B cell (primary cell): ENCODE data around the gene TRAPPC11. TPM values are rescaled to one million over a fixed set of nuclear protein-coding genes. Genes with fewer than 3 reads are reported as not detected.

Experiments
- ATAC-seq: fragments of 200-7000 bp; cut with Tn5 transposase; one replicate; pipeline ENCODE4 v1.10.0; 2021; ENCODE audit warnings: low read depth, mild to moderate bottlenecking, moderate number of reproducible peaks, moderate library complexity
- CTCF ChIA-PET: fragments of 350-600 bp; sonication (Branson Sonifier 250); formaldehyde crosslinking; loops from one replicate; lab custom pipeline; 2021; ENCODE audit warnings: antibody characterized with exemption, inconsistent platforms; lab: Charles Lee
- POLR2A ChIA-PET: fragments of 350-600 bp; sonication (Branson Sonifier 250); formaldehyde crosslinking; loops from one replicate; lab custom pipeline; 2021; ENCODE audit warnings: antibody characterized with exemption; lab: Charles Lee
- DNase-seq: peaks from one replicate; pipeline ENCODE4 v3.0.0; 2013
- H2AFZ ChIP-seq: 2 replicates; pipeline ENCODE4 v1.6.1; 2012; ENCODE audit warnings: mild to moderate bottlenecking, low read depth, low read length; ENCODE audit not compliant: insufficient read depth, poor library complexity, severe bottlenecking
- H3K27ac ChIP-seq, 2 donors: 1 replicate in 1 of 2; 2 replicates in 1 of 2; pipeline ENCODE4 v1.5.1; 2012 to 2013; ENCODE audit warnings: low read length in 2 of 2, mild to moderate bottlenecking in 2 of 2, moderate library complexity in 1 of 2
- H3K27me3 ChIP-seq, 4 experiments: fragments of 200-600 bp in 1 of 4; sonication (generic) in 1 of 4; replicated peaks in 1 of 4; 1 replicate in 2 of 4; 2 replicates in 2 of 4; pipeline versions ENCODE4 v1.6.1 to v1.7.0; 2013 to 2016; ENCODE audit warnings: low read length in 3 of 4, mild to moderate bottlenecking in 2 of 4, mixed read lengths in 1 of 4, moderate library complexity in 1 of 4; ENCODE audit not compliant: insufficient read depth in 4 of 4, control insufficient read depth in 3 of 4; ENCODE audit errors: control extremely low read depth in 1 of 4
- H3K36me3 ChIP-seq, 2 experiments: replicated peaks in 1 of 2; 1 replicate in 1 of 2; 2 replicates in 1 of 2; pipeline versions ENCODE4 v1.6.1 to v1.7.1; 2013; ENCODE audit warnings: low read length in 1 of 2; ENCODE audit not compliant: insufficient read depth in 2 of 2, control insufficient read depth in 1 of 2; ENCODE audit errors: control extremely low read depth in 1 of 2, extremely low read depth in 1 of 2
- H3K4me1 ChIP-seq, 2 donors: fragments of 200-600 bp in 1 of 2; sonication (generic) in 1 of 2; 1 replicate in 1 of 2; 2 replicates in 1 of 2; pipeline versions ENCODE4 v1.5.1 to v1.6.1; 2013 to 2017; ENCODE audit warnings: low read length in 2 of 2; ENCODE audit not compliant: control insufficient read depth in 2 of 2, insufficient read depth in 2 of 2
- H3K4me2 ChIP-seq: replicated peaks from 2 replicates; pipeline ENCODE3; 2012; ENCODE audit warnings: mild to moderate bottlenecking, low read depth, low read length; ENCODE audit not compliant: poor library complexity, severe bottlenecking
- H3K4me3 ChIP-seq, 5 experiments: fragments of 200-600 bp in 1 of 5; sonication (generic) in 1 of 5; 1 replicate in 3 of 5; 2 replicates in 2 of 5; pipeline versions ENCODE4 v1.5.1 to v1.7.0; 2011 to 2016; ENCODE audit warnings: low read length in 4 of 5, mild to moderate bottlenecking in 4 of 5, low read depth in 2 of 5, control low read depth in 1 of 5, moderate library complexity in 1 of 5; ENCODE audit not compliant: insufficient read depth in 1 of 5; ENCODE audit errors: control extremely low read depth in 1 of 5, extremely low read depth in 1 of 5
- H3K79me2 ChIP-seq: fragments of 200-600 bp; sonication (generic); one replicate; pipeline ENCODE4 v1.6.0; 2016; ENCODE audit warnings: low read length; ENCODE audit not compliant: control insufficient read depth, insufficient read depth
- H3K9ac ChIP-seq: fragments of 200-600 bp; sonication (generic); 2 replicates; pipeline ENCODE4 v1.6.1; 2017; ENCODE audit warnings: mild to moderate bottlenecking, low read length, moderate library complexity
- H3K9me3 ChIP-seq, 3 donors: one replicate each; pipeline versions ENCODE4 v1.6.1 to v1.7.1; 2013; ENCODE audit warnings: low read length in 2 of 3; ENCODE audit not compliant: control insufficient read depth in 2 of 3, insufficient read depth in 1 of 3; ENCODE audit errors: control extremely low read depth in 1 of 3
- H4K20me1 ChIP-seq: 2 replicates; pipeline ENCODE4 v1.6.0; 2012; ENCODE audit warnings: mild to moderate bottlenecking, low read length; ENCODE audit not compliant: insufficient read depth, control insufficient read depth, poor library complexity, severe bottlenecking
- H3K27ac Mint-ChIP-seq: one replicate; pipeline ENCODE4 v1.8.0; 2021; ENCODE audit warnings: mixed read lengths
- H3K27me3 Mint-ChIP-seq: one replicate; pipeline ENCODE4 v1.8.0; 2021; ENCODE audit warnings: mixed read lengths
- H3K4me1 Mint-ChIP-seq: one replicate; pipeline ENCODE4 v1.8.0; 2021; ENCODE audit warnings: mixed read lengths
- H3K4me3 Mint-ChIP-seq: one replicate; pipeline ENCODE4 v1.8.0; 2021; ENCODE audit warnings: mixed read lengths
- H3K9me3 Mint-ChIP-seq: one replicate; pipeline ENCODE4 v1.8.0; 2022; ENCODE audit warnings: mixed read lengths; ENCODE audit not compliant: insufficient read depth
- EZH2 ChIP-seq: IDR thresholded peaks from 2 replicates; pipeline ENCODE4 v1.6.1; 2012; ENCODE audit warnings: borderline replicate concordance, low read depth, mild to moderate bottlenecking, moderate library complexity, low read length; ENCODE audit not compliant: insufficient read depth, poor library complexity, severe bottlenecking
- WGBS: methylation state at CpG from one replicate; pipeline ENCODE4 v1.1.5; 2013; ENCODE audit warnings: missing lambda C conversion rate; ENCODE audit not compliant: insufficient coverage; 5-methylcytosine and 5-hydroxymethylcytosine counted together
- intact Hi-C: fragments of 100-400 bp; cut with micrococcal nuclease; formaldehyde crosslinking; loops from one replicate; pipeline ENCODE4 v1.10.0; 2022
- polyA plus RNA-seq: library from polyadenylated mRNA; depleted of rRNA; stranded (reverse); fragments of >200 nt; gene quantifications from 2 replicates; pipeline ENCODE4 v1.2.3, GENCODE V29; 2012
- total RNA-seq, 2 donors: library from RNA; stranded (reverse); fragments of 120-200 nt in 1 of 2; gene quantifications; 1 replicate in 1 of 2; 2 replicates in 1 of 2; pipeline versions ENCODE4 v1.2.3 to v1.2.4, GENCODE V29; 2013 to 2022
- TF ChIP-seq, protein P1 (sequence below): fragments of 200-600 bp; IDR thresholded peaks from one replicate; pipeline ENCODE4 v1.8.0; 2022; ENCODE audit warnings: antibody characterized with exemption, mild to moderate bottlenecking

The TRAPPC11 gene
- total and polyA plus RNA-seq, 2 donors (not counting 1 experiment from before 2014, with no cell fraction given), result 23.5 to 53.8 TPM

DNA sequence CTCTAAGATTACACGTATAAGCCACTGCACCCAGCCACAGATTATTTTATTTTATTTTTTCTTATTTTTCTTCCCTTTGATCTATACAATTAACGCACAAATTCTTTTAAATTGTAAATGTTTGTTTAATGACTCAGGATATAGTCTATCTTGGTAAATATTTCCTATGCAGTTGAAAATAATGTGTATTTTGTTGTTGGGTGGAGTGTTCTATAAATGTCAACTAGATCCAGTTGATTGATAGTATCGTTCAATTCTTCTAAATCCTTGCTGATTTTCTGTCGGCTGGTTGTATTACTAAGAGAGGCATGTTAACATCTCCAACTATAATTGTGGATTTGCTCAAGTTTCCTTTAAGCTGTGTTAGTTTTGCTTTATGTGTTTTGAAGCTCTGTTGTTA is 92.0 kb downstream of the TRAPPC11 start:
- Histone ChIP-seq H4K20me1 (no peaks in the 10 kb centered on the region), H3K27ac (no peak overlapping the region), H2AFZ (no peak overlapping the region), H3K27me3 (no peaks in the 10 kb centered on the region), H3K4me3 (no peak overlapping the region), H3K9ac (no peak overlapping the region), H3K9me3 (peaks cover 0 to 11% (median 0%) of the 10 kb centered on the region in 3 donors), H3K4me2 (no peak overlapping the region), H3K79me2 (no peaks in the 10 kb centered on the region), H3K36me3 (no peaks in the 10 kb centered on the region), H3K4me1 (no peaks in the 10 kb centered on the region)
- no peak for ATAC-seq
- intact Hi-C loops, result no loop called here
- TF ChIP-seq EZH2, result no peak
- TF ChIP-seq, protein P1, sequence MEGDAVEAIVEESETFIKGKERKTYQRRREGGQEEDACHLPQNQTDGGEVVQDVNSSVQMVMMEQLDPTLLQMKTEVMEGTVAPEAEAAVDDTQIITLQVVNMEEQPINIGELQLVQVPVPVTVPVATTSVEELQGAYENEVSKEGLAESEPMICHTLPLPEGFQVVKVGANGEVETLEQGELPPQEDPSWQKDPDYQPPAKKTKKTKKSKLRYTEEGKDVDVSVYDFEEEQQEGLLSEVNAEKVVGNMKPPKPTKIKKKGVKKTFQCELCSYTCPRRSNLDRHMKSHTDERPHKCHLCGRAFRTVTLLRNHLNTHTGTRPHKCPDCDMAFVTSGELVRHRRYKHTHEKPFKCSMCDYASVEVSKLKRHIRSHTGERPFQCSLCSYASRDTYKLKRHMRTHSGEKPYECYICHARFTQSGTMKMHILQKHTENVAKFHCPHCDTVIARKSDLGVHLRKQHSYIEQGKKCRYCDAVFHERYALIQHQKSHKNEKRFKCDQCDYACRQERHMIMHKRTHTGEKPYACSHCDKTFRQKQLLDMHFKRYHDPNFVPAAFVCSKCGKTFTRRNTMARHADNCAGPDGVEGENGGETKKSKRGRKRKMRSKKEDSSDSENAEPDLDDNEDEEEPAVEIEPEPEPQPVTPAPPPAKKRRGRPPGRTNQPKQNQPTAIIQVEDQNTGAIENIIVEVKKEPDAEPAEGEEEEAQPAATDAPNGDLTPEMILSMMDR, result no peak
- POLR2A ChIA-PET, result no interaction called here
- H3K9me3 Mint-ChIP-seq, result no peaks in the 10 kb centered on the region
- no peak overlapping the region for H3K27ac Mint-ChIP-seq
- DNase-seq, result no peak
- peaks cover 20% of the 10 kb centered on the region for H3K27me3 Mint-ChIP-seq
- H3K4me1 Mint-ChIP-seq, result no peaks in the 10 kb centered on the region
- no CpG with 5 or more reads among the region's 4 CpGs for WGBS
- CTCF ChIA-PET, result no interaction called here
- H3K4me3 Mint-ChIP-seq, result no peak overlapping the region

DNA sequence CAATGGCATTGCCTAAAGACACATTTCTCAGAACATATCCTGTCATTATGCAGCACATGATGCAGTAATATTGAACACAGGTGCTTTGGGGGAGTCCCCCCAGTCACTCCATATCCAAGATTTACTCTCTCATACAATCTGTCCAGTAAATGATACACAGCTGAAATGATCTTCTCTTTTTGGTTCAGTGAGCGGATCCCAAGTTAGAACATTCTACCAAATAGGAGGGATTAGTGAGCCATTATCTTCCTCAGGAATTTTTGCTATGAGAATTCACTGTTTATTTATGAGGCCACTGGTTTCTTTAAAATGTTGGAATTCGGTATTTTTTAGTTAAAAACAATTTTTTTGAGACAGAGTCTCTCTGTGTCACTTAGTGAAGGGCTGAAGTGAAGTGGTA is 96.5 kb downstream of the TRAPPC11 start:
- no peak for ATAC-seq
- WGBS, result no CpG with 5 or more reads among the region's 2 CpGs
- H3K9me3 ChIP-seq, result peaks cover 0 to 3% (median 0%) of the 10 kb centered on the region in 3 donors

More for the DNA sequence above, 96.5 kb downstream of the TRAPPC11 start:
- Mint-ChIP-seq H3K4me1 (no peaks in the 10 kb centered on the region), H3K4me3 (no peak overlapping the region), H3K9me3 (no peaks in the 10 kb centered on the region), H3K27me3 (peaks cover 12% of the 10 kb centered on the region), H3K27ac (no peak overlapping the region)
- CTCF ChIA-PET, result no interaction called here
- intact Hi-C loops, result no loop called here
- no peaks in the 10 kb centered on the region for H4K20me1 ChIP-seq
- H3K4me1 ChIP-seq, result no peaks in the 10 kb centered on the region
- no peak for DNase-seq
- no peak overlapping the region for H3K27ac ChIP-seq
- no peak overlapping the region for H3K4me3 ChIP-seq
- no peaks in the 10 kb centered on the region for H3K79me2 ChIP-seq
- no peak for TF ChIP-seq EZH2
- TF ChIP-seq, protein P1, result no peak
- no peaks in the 10 kb centered on the region for H3K27me3 ChIP-seq
- no peak overlapping the region for H2AFZ ChIP-seq
- H3K9ac ChIP-seq, result no peak overlapping the region
- no peak overlapping the region for H3K4me2 ChIP-seq
- POLR2A ChIA-PET, result no interaction called here
- H3K36me3 ChIP-seq, result no peaks in the 10 kb centered on the region
